ENCODE measurements around the gene LIN52.

The LIN52 gene

GRCh38 chr14:74084277-74085046 lies at the start of gene LIN52, which contains the start of gene ALDH6A1:
TSS of gene LIN52 (plus strand) at chr14:74084956. CDS start at chr14:74084975, 19 bp downstream.
TSS of gene ALDH6A1 (minus strand) at chr14:74084453. CDS start at chr14:74084394, 59 bp downstream.
- DNase-seq = peak; percentile 98

- no peak for DNase-seq
Measured at GRCh38 chr14:74035556-74035955, 49.2 kb upstream of the LIN52 start.

- DNase-seq = peak; percentile 4
Measured at GRCh38 chr14:74038020-74038859, 46.5 kb upstream of the LIN52 start.

GRCh38 chr14:74042296-74042695 lies 42.5 kb upstream of the LIN52 start:
- DNase-seq = no peak

GRCh38 chr14:74045522-74045921 lies 39.2 kb upstream of the LIN52 start:
- DNase-seq = no peak

GRCh38 chr14:74048281-74048680 lies 36.5 kb upstream of the LIN52 start:
- no peak for DNase-seq

- no peak for DNase-seq
Measured at GRCh38 chr14:74049876-74050495, 34.8 kb upstream of the LIN52 start.

GRCh38 chr14:74062809-74063150 lies 22.0 kb upstream of the LIN52 start:
- DNase-seq = no peak

- no peak for DNase-seq
Measured at GRCh38 chr14:74064426-74064825, 20.3 kb upstream of the LIN52 start.

GRCh38 chr14:74064883-74065282 lies 19.9 kb upstream of the LIN52 start:
- DNase-seq = no peak

GRCh38 chr14:74065746-74066575 lies 18.8 kb upstream of the LIN52 start:
- DNase-seq = no peak

GRCh38 chr14:74077401-74077800 lies 7.4 kb upstream of the LIN52 start:
- DNase-seq = no peak

GRCh38 chr14:74080820-74081460 lies 3.8 kb upstream of the LIN52 start:
- no peak for DNase-seq

- DNase-seq = no peak
Measured at GRCh38 chr14:74081491-74081890, 3.3 kb upstream of the LIN52 start.

- DNase-seq = no peak
Measured at GRCh38 chr14:74083161-74083560, 1.6 kb upstream of the LIN52 start.

- DNase-seq = no peak
Measured at GRCh38 chr14:74083784-74084276, 926 bp upstream of the LIN52 start.

GRCh38 chr14:74085047-74085637 lies 386 bp downstream of the LIN52 start:
- no peak for DNase-seq

- DNase-seq = no peak
Measured at GRCh38 chr14:74085828-74086227, 1.1 kb downstream of the LIN52 start.

- DNase-seq = no peak
Measured at GRCh38 chr14:74089251-74090020, 4.7 kb downstream of the LIN52 start.

GRCh38 chr14:74105381-74105780 lies 20.6 kb downstream of the LIN52 start:
- DNase-seq = no peak

- DNase-seq = no peak
Measured at GRCh38 chr14:74109369-74109768, 24.6 kb downstream of the LIN52 start.
